ENCODE data around the gene ANKLE2.

The ANKLE2 gene

GRCh38 chr12:132743831-132744230, 17.8 kb downstream of the ANKLE2 start:
- DNase-seq = no peak

- no peak for DNase-seq
These were observed 20.0 kb downstream of the ANKLE2 start for GRCh38 chr12:132741620-132742019.

- no peak for DNase-seq
These were observed 21.0 kb downstream of the ANKLE2 start for GRCh38 chr12:132740652-132741051.

GRCh38 chr12:132740313-132740646, 21.4 kb downstream of the ANKLE2 start:
- DNase-seq = no peak

DNA sequence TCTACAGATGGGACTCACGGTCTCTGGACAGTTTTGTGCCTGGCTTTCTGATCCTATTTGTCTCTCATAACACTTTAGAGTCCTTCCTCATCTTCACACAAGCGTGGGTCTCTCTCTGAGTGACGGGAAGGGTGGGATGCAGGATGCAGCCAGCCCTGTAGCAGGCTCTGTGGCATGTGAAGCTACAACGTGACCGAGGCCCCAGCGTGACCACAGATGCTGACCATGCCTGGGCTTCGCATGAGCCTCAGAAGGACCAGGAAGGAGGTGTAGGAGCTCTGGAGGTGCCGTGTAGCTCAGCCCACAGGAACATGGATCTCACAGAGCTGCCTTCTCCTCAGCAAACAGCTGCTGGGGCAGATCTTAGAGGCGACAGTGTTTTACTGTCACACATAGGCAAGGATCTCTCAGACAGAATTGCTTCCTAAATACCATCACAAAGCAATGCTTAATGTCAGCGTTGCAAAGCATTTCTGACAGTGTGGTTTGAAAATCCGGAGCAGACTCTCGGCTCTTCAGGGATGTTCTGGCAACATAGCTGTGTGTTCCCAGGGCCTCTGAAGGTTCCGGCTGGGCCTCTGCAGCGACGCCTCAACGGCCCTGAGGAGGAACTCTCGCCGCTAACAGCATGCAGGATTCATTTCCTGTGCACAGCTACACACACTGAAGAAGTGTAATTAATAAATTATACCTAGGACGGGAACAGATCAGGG, 21.9 kb downstream of the ANKLE2 start:
- DNase-seq = no peak

DNA sequence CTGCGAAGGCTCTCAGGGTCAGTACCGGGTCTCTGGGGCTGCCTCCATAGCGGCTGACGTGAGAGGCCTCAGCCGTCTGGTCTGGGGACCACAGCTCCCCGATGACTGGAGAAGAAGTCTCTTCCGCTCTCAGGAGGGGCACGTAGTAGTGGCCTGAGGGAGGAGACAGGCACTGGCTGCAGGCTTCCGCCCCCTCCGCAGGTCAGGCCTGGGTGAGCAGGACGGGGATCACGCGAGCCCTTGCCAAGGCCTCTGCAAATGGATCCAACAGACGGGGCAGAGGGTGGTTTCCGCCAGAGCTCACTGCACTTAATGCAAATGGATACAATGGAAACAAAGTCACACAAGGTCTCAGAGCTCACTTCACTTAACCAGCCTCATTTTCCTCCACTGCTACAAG, 24.7 kb downstream of the ANKLE2 start:
- DNase-seq = no peak

DNA sequence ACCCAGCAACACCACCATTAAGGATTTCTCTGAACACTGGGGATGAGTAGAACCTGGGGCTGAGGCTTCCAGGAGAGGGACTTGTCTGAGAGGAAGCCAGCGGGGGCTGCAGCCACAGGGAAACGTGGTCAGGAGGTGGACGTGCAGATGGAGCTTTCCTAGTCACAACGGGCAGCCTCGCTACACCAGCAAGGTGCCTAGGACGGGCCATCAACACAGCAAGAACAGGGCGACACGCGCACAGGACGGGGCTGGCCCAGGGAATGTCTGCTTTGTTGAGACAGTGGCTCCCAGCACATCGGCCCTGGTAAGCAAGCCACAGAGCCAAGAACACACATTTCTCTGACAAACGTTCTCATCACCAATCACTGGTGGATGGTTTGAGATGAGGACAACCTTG, 25.3 kb downstream of the ANKLE2 start:
- DNase-seq = no peak

DNA sequence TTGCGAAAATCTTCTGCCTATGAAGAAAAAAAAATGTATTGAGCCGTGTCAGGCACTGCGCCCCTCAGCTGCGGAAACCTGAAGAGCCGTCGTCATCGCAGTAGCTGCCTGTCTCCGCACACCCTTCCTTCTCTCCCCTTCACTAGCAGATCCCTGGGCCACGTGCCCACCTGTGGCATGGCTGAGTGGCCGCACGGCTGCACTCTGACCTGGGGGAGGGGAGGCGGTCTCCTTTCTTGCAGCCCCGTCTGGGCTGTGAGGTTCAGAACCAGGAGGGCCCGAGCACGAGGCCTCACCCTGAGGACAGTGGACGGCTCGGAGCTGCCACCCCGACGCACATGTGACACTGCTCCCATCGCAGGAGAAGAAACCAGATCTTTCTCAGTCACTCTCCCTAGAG, 26.1 kb downstream of the ANKLE2 start:
- DNase-seq = no peak

DNA sequence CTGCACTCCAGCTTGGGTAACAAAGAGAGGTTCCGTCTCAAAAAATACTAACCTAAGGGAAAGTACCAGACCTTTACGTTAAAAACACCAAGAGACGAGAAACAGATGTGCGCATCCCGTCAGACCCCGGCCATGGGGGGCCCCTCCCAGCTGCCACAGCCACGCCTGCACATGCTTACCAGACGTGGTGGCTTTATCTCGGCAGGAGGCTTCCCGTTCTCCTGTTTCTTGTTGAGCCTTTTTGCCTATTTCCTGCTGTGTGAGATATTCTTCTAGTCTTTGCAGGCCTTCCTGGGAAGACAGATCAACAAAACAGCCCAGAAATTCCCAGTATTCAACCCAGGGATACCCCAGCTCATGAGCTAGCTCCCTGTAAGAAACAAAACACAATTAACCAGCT, 27.4 kb downstream of the ANKLE2 start:
- DNase-seq = no peak

- no peak for DNase-seq
These were observed 30.1 kb downstream of the ANKLE2 start for GRCh38 chr12:132731574-132731973.

DNA sequence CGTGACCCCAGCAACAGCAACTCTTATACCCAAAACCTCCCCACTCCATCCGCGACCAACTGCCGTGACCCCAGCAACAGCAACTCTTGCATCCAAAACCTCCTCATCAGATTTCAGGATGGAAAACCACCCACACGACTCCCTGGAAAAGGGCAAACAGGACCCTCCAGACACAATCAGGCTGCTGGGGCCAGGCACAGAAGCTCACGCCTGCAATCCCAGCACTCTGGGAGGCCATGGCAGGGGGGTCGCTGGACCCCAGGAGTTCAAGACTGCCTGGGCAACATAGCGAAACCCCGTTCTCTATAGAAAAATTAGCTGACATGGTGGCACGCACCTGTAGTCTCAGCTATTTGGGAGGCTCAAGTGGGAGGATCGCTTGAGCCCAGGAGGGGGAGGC, 31.3 kb downstream of the ANKLE2 start:
- no peak for DNase-seq

DNA sequence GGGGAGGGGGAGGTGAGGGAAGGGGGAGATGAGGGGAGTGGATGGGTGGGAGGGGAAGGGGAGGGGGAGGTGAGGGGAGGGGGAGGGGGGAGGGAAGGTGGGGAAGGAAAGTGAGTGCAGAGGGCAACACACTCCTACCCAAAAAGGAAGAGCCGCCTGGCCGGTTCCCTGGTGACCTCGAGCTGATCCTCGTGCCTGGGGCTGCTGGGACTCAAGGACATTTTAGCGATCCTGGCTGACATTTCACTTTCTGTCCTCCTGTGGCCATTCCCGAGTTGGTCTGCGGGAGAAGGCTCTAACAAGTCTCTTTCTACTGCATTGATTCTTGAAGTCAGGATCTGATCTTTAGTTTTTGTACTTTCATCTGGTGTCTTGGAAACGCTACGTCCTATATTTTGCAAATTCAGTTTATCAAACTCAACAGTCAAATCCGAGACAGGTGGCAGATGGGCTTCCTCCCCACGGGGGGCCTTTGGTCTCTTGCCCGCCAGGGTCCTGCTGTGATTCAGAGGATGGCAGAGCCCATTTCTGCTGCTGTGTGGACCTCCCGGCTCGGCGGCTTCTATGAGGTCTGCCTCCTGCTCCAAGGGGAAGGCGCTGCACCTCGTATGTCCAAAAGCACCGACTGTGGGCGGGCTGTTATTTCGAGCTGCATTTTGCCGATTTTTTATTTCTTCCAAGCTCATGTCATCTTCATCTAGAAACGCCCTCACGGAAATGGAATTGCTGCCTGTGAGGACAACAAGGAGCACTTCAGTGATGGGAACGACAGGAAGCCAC, 31.9 kb downstream of the ANKLE2 start:
- no peak for DNase-seq

DNA sequence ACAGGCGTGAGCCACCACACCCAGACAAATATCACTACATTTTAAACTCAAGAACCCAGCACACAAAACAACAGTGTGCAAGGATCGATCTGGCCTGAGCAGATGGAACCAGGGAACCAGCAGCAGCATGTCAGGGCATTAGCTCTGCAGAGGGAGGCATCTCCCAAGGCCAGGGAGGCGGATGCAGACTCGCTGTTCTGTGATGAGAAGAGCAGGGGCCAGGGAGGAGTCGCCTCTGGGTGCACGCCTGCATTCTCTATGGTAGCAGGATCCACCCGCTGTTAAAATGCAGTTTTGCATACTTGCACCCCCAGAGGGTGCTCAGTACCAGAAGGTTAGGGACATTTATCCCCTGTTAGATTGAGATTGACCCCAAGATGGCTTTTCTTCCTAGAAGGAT, 33.1 kb downstream of the ANKLE2 start:
- no peak for DNase-seq

GRCh38 chr12:132727091-132727794, 34.4 kb downstream of the ANKLE2 start:
- DNase-seq = no peak

- DNase-seq = no peak
These were observed 35.2 kb downstream of the ANKLE2 start for GRCh38 chr12:132726386-132726785.

GRCh38 chr12:132724506-132725241, 37.0 kb downstream of the ANKLE2 start:
- DNase-seq = no peak

DNA sequence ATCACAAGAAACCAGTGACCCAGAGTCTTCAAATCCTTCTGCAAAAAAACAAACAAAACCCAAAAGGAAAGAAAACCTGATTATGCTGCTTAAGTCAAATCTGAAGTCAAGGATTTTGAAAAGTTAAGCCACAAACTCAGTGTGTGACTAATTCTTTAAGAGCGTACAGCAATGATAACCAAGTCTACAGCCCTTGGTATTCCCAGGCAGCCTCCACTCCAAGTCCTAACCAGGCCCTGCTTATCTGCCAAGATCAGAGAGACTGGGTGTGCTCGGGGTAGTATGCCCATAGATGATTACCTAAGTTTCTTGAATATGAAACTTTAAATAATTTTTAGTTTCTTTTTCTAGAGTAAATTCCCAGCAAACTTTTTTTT, 37.9 kb downstream of the ANKLE2 start:
- DNase-seq = no peak

DNA sequence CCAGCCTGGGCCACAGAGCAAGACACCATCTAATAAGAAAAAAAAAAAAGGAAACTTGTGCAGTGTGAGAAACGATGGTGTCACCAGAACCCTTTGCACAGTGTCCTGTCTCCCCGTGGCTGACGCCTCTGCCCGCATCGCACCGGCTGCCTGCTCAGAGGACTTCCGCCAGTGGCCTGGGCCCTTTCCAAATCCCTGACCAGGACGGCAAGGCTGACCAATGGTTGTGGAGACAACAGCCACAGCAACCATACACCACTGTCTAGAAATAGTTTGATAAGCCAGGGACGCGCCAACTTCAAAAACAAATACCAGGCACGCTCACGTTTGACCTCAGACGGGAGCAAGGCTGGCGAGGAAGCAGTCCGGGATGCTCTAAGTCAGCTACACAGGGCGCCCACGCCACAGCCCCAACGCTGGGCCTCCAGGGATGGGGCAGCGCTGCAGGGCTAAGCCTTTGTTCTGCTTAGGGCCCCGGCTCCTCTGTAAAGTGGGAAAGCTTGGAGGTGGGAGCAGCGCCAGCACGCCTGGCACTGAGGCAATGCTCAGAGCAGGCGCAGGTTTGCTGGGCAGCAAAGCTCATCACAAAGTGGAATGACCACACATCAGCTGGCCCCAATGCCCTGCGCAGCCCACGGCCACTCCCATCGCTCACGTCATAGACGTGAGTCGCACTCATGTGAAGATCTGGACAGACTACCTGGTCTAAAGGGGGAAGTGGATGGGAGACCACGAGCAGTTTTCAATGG, 38.4 kb downstream of the ANKLE2 start:
- peak in 3 of 4 experiments; percentile 37 to 63 (median 38) for DNase-seq

GRCh38 chr12:132720606-132721345, 40.9 kb downstream of the ANKLE2 start:
- DNase-seq = no peak

DNA sequence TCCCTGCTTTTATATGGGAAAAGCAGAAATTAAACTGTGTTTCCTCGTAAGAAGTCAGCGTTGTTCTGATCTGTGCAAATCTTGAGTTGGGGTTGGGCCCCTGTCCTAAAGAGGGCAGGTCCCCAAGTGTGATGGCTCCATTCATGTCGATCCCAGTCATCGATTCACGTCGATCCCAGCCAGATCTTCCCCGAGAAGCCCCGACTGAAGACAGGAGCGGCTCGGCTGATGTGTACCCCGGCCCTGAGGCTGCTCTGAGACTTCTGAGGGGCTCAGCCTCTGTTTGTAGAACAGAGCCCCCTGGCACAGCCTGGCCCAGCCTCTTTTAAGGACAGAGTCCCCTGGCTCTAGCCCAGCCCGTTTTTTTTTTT, 41.7 kb downstream of the ANKLE2 start:
- no peak for DNase-seq

DNA sequence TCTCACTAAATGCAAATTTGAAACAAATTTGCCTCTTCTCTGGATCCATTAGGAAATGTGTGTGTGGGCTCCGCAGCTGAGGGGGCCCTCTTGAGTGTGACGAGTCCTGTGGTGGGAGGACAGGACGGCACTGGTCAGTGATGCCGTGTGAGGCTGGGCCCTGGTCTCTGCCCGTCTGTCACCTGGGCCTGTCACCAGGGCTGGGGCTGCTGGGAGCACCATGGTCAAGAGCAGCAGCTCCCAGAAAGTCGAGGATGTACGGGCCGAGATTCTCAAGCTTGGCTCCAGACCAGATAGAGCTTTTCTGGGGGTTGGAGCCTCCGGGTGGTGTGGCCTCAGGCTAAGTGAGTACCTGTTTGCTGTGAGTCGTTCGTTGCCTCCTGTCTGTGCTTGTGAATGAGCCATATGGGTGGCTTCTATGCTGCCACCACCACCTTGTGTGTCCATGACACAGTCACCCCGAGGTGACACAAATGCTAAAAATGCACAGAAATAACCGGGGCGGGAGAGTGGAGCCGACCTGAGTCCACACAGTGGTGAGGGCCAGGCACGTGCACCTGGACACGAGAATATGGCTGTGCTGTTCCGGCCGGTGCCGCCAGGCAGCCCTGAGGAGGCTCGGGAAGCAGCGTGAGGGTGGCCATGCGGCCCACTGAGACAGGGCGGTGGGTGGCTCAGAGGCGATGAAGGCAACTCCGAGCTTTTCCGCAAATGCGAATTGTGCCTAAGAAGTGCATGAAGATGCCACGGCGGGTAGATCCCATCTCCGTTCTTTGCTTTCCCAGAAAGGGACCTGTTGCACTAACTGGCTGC, 42.3 kb downstream of the ANKLE2 start:
- DNase-seq = no peak

Measured in suppressor macrophage (primary cell).